Measurements from ENCODE around the gene C2orf81. TPM values are rescaled to one million over a fixed set of nuclear protein-coding genes. Genes with fewer than 3 reads are reported as not detected.

The C2orf81 gene
- total RNA-seq, 4 donors from 2014 or later: 0.34 to 2.4 (median 1.2) TPM

- H3K4me3 ChIP-seq (ENCODE audit: low read depth, poor library complexity, severe bottlenecking): no peak overlapping the region
- TF ChIP-seq, protein P1, sequence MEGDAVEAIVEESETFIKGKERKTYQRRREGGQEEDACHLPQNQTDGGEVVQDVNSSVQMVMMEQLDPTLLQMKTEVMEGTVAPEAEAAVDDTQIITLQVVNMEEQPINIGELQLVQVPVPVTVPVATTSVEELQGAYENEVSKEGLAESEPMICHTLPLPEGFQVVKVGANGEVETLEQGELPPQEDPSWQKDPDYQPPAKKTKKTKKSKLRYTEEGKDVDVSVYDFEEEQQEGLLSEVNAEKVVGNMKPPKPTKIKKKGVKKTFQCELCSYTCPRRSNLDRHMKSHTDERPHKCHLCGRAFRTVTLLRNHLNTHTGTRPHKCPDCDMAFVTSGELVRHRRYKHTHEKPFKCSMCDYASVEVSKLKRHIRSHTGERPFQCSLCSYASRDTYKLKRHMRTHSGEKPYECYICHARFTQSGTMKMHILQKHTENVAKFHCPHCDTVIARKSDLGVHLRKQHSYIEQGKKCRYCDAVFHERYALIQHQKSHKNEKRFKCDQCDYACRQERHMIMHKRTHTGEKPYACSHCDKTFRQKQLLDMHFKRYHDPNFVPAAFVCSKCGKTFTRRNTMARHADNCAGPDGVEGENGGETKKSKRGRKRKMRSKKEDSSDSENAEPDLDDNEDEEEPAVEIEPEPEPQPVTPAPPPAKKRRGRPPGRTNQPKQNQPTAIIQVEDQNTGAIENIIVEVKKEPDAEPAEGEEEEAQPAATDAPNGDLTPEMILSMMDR (IDR thresholded peaks at IDR 0.05): no peak
- TF ChIP-seq POLR2A (IDR thresholded peaks at IDR 0.05): no peak
- WGBS, 2 donors: 74 to 85% methylated on average over 8 of the region's 8 CpGs
- intact Hi-C loops (cut with DNase I; ENCODE audit: low total_unique reads): no loop called here
- no peak for DNase-seq (ENCODE audit: low spot score in 2 of 2)
Observed at GRCh38 chr2:74373985-74374384, 47.4 kb downstream of the C2orf81 start.

GRCh38 chr2:74373221-74373676 lies 48.2 kb downstream of the C2orf81 start:
- 55 to 63% methylated on average over 5 of the region's 5 CpGs for WGBS, 2 donors
- no peak for TF ChIP-seq POLR2A (IDR thresholded peaks at IDR 0.05)
- TF ChIP-seq, protein P1 (IDR thresholded peaks at IDR 0.05): no peak
- no peak overlapping the region for H3K4me3 ChIP-seq (ENCODE audit: low read depth, poor library complexity, severe bottlenecking)
- intact Hi-C loops (cut with DNase I; ENCODE audit: low total_unique reads): no loop called here
- no peak for DNase-seq (ENCODE audit: low spot score in 2 of 2)

GRCh38 chr2:74372674-74373073 lies 48.7 kb downstream of the C2orf81 start:
- no peak for DNase-seq (ENCODE audit: low spot score in 2 of 2)
- TF ChIP-seq, protein P1 (IDR thresholded peaks at IDR 0.05): no peak
- no peak for TF ChIP-seq POLR2A (IDR thresholded peaks at IDR 0.05)
- H3K4me3 ChIP-seq (ENCODE audit: low read depth, poor library complexity, severe bottlenecking): no peak overlapping the region
- intact Hi-C loops (cut with DNase I; ENCODE audit: low total_unique reads): no loop called here
- 74 to 79% methylated on average over 6 of the region's 6 CpGs for WGBS, 2 donors

DNA sequence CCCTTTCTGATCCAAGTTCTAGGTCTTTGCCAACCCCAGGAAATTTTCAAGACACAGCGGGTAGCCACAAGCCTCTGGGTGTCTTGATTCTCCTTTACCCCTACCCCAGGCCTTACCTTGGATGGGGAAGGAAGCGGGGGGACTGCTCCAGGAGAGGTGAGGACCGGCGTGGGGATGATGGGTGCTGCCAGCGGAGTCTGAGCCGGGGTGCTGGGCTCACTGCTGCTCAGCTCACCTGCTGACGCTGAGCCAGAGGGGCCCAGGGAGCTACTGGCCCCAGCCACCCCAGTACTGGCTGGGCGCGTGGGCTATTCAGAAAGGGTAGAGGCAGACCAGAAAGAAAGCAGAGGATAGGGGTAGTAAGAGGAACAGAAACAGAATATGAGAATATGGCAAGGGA lies 50.0 kb downstream of the C2orf81 start:
- 98% methylated on average over 9 of the region's 9 CpGs for WGBS, 2 donors

DNA sequence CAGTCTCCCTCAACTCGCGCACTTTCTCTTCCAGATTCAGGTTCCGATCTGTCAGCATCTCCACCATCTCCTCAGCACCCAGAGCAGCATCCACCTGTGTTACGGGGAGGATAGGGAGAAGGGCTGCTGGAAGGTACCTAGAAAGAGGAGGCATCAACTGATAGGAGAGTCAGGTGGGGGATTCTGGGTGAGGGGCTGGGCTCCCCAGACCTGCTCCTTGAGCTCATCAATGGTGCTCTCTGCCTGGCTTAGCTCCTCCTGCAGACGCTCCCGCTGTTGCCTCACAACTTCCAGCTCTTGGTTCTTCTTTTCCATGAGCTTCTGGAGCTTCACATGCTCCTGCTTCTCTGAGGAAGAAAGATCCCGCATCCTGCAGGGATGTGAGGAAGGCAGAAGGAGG lies 51.4 kb downstream of the C2orf81 start:
- H3K4me3 ChIP-seq (ENCODE audit: low read depth, poor library complexity, severe bottlenecking): no peak overlapping the region
- 94 to 95% methylated on average over 7 of the region's 7 CpGs for WGBS, 2 donors
- intact Hi-C loops (cut with DNase I; ENCODE audit: low total_unique reads): no loop called here
- TF ChIP-seq, protein P1 (IDR thresholded peaks at IDR 0.05): no peak
- no peak for TF ChIP-seq POLR2A (IDR thresholded peaks at IDR 0.05)
- DNase-seq (ENCODE audit: low spot score in 2 of 2): no peak

More for the DNA sequence above, 50.0 kb downstream of the C2orf81 start:
- H3K4me3 ChIP-seq (ENCODE audit: low read depth, poor library complexity, severe bottlenecking): no peak overlapping the region
- no peak for TF ChIP-seq POLR2A (IDR thresholded peaks at IDR 0.05)
- TF ChIP-seq, protein P1 (IDR thresholded peaks at IDR 0.05): no peak
- DNase-seq (ENCODE audit: low spot score in 2 of 2): no peak
- intact Hi-C loops (cut with DNase I; ENCODE audit: low total_unique reads): no loop called here

DNA sequence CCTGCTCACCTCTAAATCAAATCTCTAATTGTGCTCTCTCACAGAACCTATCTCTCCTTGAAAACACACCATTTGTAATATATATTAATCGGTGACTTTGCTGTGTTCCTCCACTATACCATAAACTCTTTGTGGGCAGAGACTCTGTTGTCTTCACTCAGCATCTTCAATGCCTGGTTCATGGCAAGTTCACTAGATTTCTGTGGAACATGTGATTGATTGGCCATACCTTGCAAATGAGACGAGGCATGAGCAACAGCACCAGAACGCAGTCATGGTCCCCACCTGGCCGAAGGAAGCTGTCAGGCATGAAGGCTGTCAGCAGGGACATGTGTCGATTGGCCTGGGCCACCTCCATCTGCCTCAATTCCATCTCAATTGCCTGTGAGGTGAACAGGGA lies 52.9 kb downstream of the C2orf81 start:
- WGBS, 2 donors: 89 to 97% methylated on average over 5 of the region's 5 CpGs
- no peak for DNase-seq (ENCODE audit: low spot score in 2 of 2)
- H3K4me3 ChIP-seq (ENCODE audit: low read depth, poor library complexity, severe bottlenecking): no peak overlapping the region
- intact Hi-C loops (cut with DNase I; ENCODE audit: low total_unique reads): no loop called here
- TF ChIP-seq POLR2A (IDR thresholded peaks at IDR 0.05): no peak
- TF ChIP-seq, protein P1 (IDR thresholded peaks at IDR 0.05): no peak

Data from lower leg skin (tissue), 4 donors.